H9 (cell line): Measurements from ENCODE around the gene KRTAP10-4. TPM values are rescaled to one million over a fixed set of nuclear protein-coding genes. Genes with fewer than 3 reads are reported as not detected.

ENCODE experiments used
- DNase-seq: peaks from one replicate; pipeline ENCODE4 v3.0.0-alpha.2; 2017
- H2AFZ ChIP-seq: one replicate; pipeline ENCODE4 v1.6.1; 2013; ENCODE audit warnings: mild to moderate bottlenecking, low read length, control low read depth, moderate library complexity
- H2AK5ac ChIP-seq: 2 replicates; pipeline ENCODE4 v1.6.1; 2013; ENCODE audit warnings: low read length, control low read depth, mixed read lengths; ENCODE audit not compliant: insufficient read length
- H2BK120ac ChIP-seq: one replicate; pipeline ENCODE4 v1.6.1; 2013; ENCODE audit warnings: low read depth, mild to moderate bottlenecking, low read length, control low read depth, inconsistent platforms; ENCODE audit not compliant: poor library complexity, severe bottlenecking
- H2BK12ac ChIP-seq: 2 replicates; pipeline ENCODE4 v1.6.1; 2013; ENCODE audit warnings: low read length, control low read depth, mixed read lengths, low read depth; ENCODE audit not compliant: insufficient read length
- H2BK15ac ChIP-seq: 2 replicates; pipeline ENCODE4 v1.6.1; 2013; ENCODE audit warnings: low read depth, low read length, control low read depth
- H2BK20ac ChIP-seq: one replicate; pipeline ENCODE4 v1.6.1; 2013; ENCODE audit warnings: low read depth, mild to moderate bottlenecking, low read length, control low read depth, inconsistent platforms; ENCODE audit not compliant: poor library complexity, severe bottlenecking
- H2BK5ac ChIP-seq: 2 replicates; pipeline ENCODE4 v1.6.1; 2013; ENCODE audit warnings: low read length, control low read depth, mixed read lengths; ENCODE audit not compliant: insufficient read length
- H3K14ac ChIP-seq: 2 replicates; pipeline ENCODE4 v1.6.1; 2013; ENCODE audit warnings: low read length, control low read depth; ENCODE audit not compliant: insufficient read depth
- H3K18ac ChIP-seq: 2 replicates; pipeline ENCODE4 v1.6.1; 2013; ENCODE audit warnings: low read depth, mild to moderate bottlenecking, mixed read lengths, low read length, control low read depth; ENCODE audit not compliant: insufficient read length
- H3K23ac ChIP-seq: 2 replicates; pipeline ENCODE4 v1.6.1; 2013; ENCODE audit warnings: low read length, control low read depth, mixed read lengths, low read depth; ENCODE audit not compliant: insufficient read length
- H3K23me2 ChIP-seq: 2 replicates; pipeline ENCODE4 v1.6.1; 2013; ENCODE audit warnings: low read depth, mild to moderate bottlenecking, mixed read lengths, low read length, control low read depth; ENCODE audit not compliant: insufficient read length, poor library complexity, severe bottlenecking
- H3K27ac ChIP-seq: 2 replicates; pipeline ENCODE4 v1.5.1; 2013; ENCODE audit warnings: low read length, control low read depth, mixed read lengths, low read depth; ENCODE audit not compliant: insufficient read length
- H3K27me3 ChIP-seq: 2 replicates; pipeline ENCODE4 v1.6.1; 2013; ENCODE audit warnings: low read length, control low read depth, inconsistent platforms; ENCODE audit not compliant: insufficient read depth
- H3K4ac ChIP-seq: 2 replicates; pipeline ENCODE4 v1.6.1; 2013; ENCODE audit warnings: low read depth, mild to moderate bottlenecking, control low read depth, inconsistent platforms, low read length, moderate library complexity
- H3K4me1 ChIP-seq: 2 replicates; pipeline ENCODE4 v1.6.1; 2013; ENCODE audit warnings: low read length, control low read depth, inconsistent platforms; ENCODE audit not compliant: insufficient read depth
- H3K4me2 ChIP-seq: 2 replicates; pipeline ENCODE4 v1.6.1; 2013; ENCODE audit warnings: low read length, control low read depth, mixed read lengths; ENCODE audit not compliant: insufficient read length, insufficient read depth
- H3K56ac ChIP-seq: 2 replicates; pipeline ENCODE4 v1.6.1; 2013; ENCODE audit warnings: low read depth, mild to moderate bottlenecking, mixed read lengths, low read length, control low read depth; ENCODE audit not compliant: insufficient read length
- H3K79me1 ChIP-seq: 2 replicates; pipeline ENCODE4 v1.6.1; 2013; ENCODE audit warnings: low read depth, mild to moderate bottlenecking, moderate library complexity, low read length, control low read depth, inconsistent platforms; ENCODE audit not compliant: insufficient read depth, poor library complexity, severe bottlenecking
- H3K79me2 ChIP-seq: 2 replicates; pipeline ENCODE4 v1.6.1; 2013; ENCODE audit warnings: low read length, control low read depth, inconsistent platforms; ENCODE audit not compliant: insufficient read depth
- H3K9ac ChIP-seq: 2 replicates; pipeline ENCODE4 v1.6.1; 2013; ENCODE audit warnings: low read length, control low read depth, mixed read lengths; ENCODE audit not compliant: insufficient read length; ENCODE audit errors: extremely low read depth
- H3K9me3 ChIP-seq: one replicate; pipeline ENCODE4 v1.6.1; 2013; ENCODE audit warnings: low read depth, low read length, inconsistent platforms; ENCODE audit not compliant: control insufficient read depth
- H3T11ph ChIP-seq: one replicate; pipeline ENCODE4 v1.6.1; 2013; ENCODE audit warnings: mild to moderate bottlenecking, low read length, control low read depth, inconsistent platforms
- H4K20me1 ChIP-seq: one replicate; pipeline ENCODE4 v1.6.1; 2013; ENCODE audit not compliant: control insufficient read depth, insufficient read length, insufficient read depth
- H4K5ac ChIP-seq: 2 replicates; pipeline ENCODE4 v1.6.1; 2013; ENCODE audit warnings: low read depth, mild to moderate bottlenecking, mixed read lengths, low read length, control low read depth; ENCODE audit not compliant: insufficient read length
- H4K8ac ChIP-seq: replicated peaks from 2 replicates; pipeline ENCODE4 v1.6.1; 2013; ENCODE audit warnings: low read length, control low read depth, mixed read lengths, low read depth; ENCODE audit not compliant: insufficient read length
- H4K91ac ChIP-seq: 2 replicates; pipeline ENCODE4 v1.6.1; 2013; ENCODE audit warnings: low read depth, mild to moderate bottlenecking, moderate library complexity, mixed read lengths, low read length, control low read depth; ENCODE audit not compliant: insufficient read length
- H3K27ac Mint-ChIP-seq, 3 experiments: 2 replicates in 2 of 3; 3 replicates in 1 of 3; pipeline ENCODE4 v1.8.0; 2020 to 2021; ENCODE audit warnings: mixed read lengths in 3 of 3, mild to moderate bottlenecking in 1 of 3, moderate library complexity in 1 of 3
- H3K27me3 Mint-ChIP-seq: 2 replicates; pipeline ENCODE4 v1.8.0; 2021; ENCODE audit warnings: low read depth, mild to moderate bottlenecking, moderate library complexity, mixed read lengths
- H3K36me3 Mint-ChIP-seq, 3 experiments: 2 replicates in 2 of 3; 3 replicates in 1 of 3; pipeline ENCODE4 v1.8.0; 2020 to 2021; ENCODE audit warnings: low read depth in 3 of 3, mixed read lengths in 3 of 3; ENCODE audit not compliant: insufficient read depth in 1 of 3
- H3K4me1 Mint-ChIP-seq, 2 experiments: 2 replicates each; pipeline ENCODE4 v1.8.0; 2020; ENCODE audit warnings: mixed read lengths in 2 of 2
- H3K4me3 Mint-ChIP-seq, 2 experiments: 2 replicates in 1 of 2; 3 replicates in 1 of 2; pipeline ENCODE4 v1.8.0; 2020 to 2021; ENCODE audit warnings: mild to moderate bottlenecking in 2 of 2, mixed read lengths in 2 of 2, moderate library complexity in 1 of 2
- H3K9me3 Mint-ChIP-seq, 2 experiments: 2 replicates in 1 of 2; 3 replicates in 1 of 2; pipeline ENCODE4 v1.8.0; 2020; ENCODE audit warnings: mild to moderate bottlenecking in 2 of 2, mixed read lengths in 2 of 2, moderate library complexity in 1 of 2
- WGBS: extraction: QIAGEN DNeasy Blood & Tissue Kit; methylation state at CpG from one replicate; pipeline ENCODE4 v1.1.7; 2013; ENCODE audit warnings: missing lambda C conversion rate, low lambda C conversion rate, mixed read lengths; ENCODE audit not compliant: insufficient read length; ENCODE audit errors: extremely low coverage; 5-methylcytosine and 5-hydroxymethylcytosine counted together
- total RNA-seq: library from RNA; stranded (reverse); gene quantifications from 2 replicates; pipeline ENCODE4 v1.2.1, GENCODE V29; 2021
- TF ChIP-seq, protein P1 (sequence below): fragments of 200-600 bp; sonication (generic); conservative IDR thresholded peaks from 3 replicates; pipeline ENCODE4 v1.8.0; 2021; ENCODE audit warnings: antibody characterized with exemption, mild to moderate bottlenecking

Gene KRTAP10-4
- total RNA-seq, 1 experiment from 2014 or later, result not detected

DNA sequence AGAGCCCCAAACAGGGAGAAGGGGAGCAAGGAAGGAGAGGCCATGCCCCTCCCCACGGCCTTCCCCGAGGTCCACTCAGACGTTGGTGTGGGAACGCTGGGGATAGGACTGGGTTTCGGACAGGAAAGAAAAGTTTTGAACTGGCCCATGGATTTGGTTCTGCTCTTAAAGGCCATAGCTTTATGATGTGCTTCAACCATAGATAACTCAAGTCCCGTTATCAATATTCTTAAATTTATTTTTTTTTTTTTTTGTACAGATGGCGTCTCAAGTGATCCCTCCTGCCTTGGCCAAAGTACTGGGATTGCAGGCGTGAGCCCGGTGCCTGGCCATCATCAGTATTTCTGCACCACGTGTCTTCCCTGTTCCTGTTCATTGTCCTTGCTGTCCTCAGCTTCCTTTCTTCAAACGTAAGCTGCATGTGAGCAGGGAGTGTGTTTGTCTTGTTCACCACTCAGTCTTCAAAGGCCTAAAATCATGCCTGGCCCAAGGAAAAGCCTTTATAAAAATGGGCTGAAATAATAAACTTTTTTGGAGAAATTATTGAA is 32.7 kb upstream of the KRTAP10-4 start:
- peaks cover 0 to 3% of the 10 kb centered on the region in 2 experiments; a peak in 1 of 4 replicates for H3K4me1 Mint-ChIP-seq
- peaks cover 3 to 8% of the 10 kb centered on the region in 2 experiments; a peak in 2 of 5 replicates for H3K9me3 Mint-ChIP-seq
- Histone ChIP-seq H2AFZ (no peak overlapping the region), H3K23ac (no peak overlapping the region), H3K14ac (no peak overlapping the region), H3K4me1 (no peaks in the 10 kb centered on the region), H3T11ph (no peak overlapping the region), H4K8ac (no peak overlapping the region), H3K4ac (no peak overlapping the region), H3K9ac (no peak overlapping the region), H3K27ac (no peak overlapping the region), H4K91ac (no peak overlapping the region), H2BK5ac (no peak overlapping the region), H3K9me3 (no peaks in the 10 kb centered on the region), H3K18ac (no peak overlapping the region), H3K23me2 (no peaks in the 10 kb centered on the region), H4K20me1 (no peaks in the 10 kb centered on the region), H2BK120ac (no peak overlapping the region), H3K79me1 (no peaks in the 10 kb centered on the region), H3K79me2 (no peaks in the 10 kb centered on the region), H2BK20ac (no peak overlapping the region), H3K27me3 (no peaks in the 10 kb centered on the region), H3K56ac (no peak overlapping the region), H4K5ac (no peak overlapping the region), H2AK5ac (no peak overlapping the region), H2BK15ac (no peak overlapping the region), H2BK12ac (no peak overlapping the region), H3K4me2 (no peak overlapping the region)
- H3K4me3 Mint-ChIP-seq, result no peak overlapping the region
- WGBS, result no CpG with 5 or more reads among the region's 11 CpGs
- DNase-seq, result no peak
- no peaks in the 10 kb centered on the region; the same call in 1 of the 2 replicates for H3K27me3 Mint-ChIP-seq
- peaks cover 0 to 5% (median 0%) of the 10 kb centered on the region in 3 experiments; a peak in 1 of 7 replicates for H3K36me3 Mint-ChIP-seq
- TF ChIP-seq, protein P1, sequence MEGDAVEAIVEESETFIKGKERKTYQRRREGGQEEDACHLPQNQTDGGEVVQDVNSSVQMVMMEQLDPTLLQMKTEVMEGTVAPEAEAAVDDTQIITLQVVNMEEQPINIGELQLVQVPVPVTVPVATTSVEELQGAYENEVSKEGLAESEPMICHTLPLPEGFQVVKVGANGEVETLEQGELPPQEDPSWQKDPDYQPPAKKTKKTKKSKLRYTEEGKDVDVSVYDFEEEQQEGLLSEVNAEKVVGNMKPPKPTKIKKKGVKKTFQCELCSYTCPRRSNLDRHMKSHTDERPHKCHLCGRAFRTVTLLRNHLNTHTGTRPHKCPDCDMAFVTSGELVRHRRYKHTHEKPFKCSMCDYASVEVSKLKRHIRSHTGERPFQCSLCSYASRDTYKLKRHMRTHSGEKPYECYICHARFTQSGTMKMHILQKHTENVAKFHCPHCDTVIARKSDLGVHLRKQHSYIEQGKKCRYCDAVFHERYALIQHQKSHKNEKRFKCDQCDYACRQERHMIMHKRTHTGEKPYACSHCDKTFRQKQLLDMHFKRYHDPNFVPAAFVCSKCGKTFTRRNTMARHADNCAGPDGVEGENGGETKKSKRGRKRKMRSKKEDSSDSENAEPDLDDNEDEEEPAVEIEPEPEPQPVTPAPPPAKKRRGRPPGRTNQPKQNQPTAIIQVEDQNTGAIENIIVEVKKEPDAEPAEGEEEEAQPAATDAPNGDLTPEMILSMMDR, result no peak
- H3K27ac Mint-ChIP-seq, result no peak overlapping the region; a peak in 1 of 7 replicates
